ENCODE data around the gene EPC2.

EPC2 gene

GRCh38 chr2:148814860-148815419 is 170.4 kb downstream of the EPC2 start:
- DNase-seq: no peak

GRCh38 chr2:148816176-148816575 is 171.6 kb downstream of the EPC2 start:
- DNase-seq: no peak

DNA sequence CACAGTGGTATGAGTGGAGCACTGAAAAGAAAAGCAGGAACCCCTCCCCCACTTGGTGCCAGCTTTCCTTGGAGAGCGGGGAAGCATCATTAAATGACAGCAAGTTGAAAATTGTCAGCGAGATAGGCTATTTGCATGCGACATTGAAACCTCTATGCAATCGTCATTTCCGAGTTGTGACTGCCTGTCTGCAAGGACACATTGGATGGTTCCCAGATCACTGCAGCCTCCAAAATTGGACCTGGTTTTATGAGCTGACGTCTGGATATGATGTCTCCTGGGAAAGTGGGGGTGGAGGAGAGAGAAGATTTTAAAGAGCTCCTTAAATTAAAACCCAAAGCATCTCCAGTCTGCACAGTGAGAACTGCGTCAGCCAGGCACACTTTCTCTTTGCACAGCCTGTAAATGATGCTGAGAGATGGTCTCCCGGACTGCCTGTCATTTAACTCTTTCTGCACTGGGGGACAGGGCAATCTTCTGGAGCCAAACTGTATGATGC is 172.7 kb downstream of the EPC2 start:
- DNase-seq: no peak

GRCh38 chr2:148819019-148819585 is 174.6 kb downstream of the EPC2 start:
- no peak for DNase-seq

GRCh38 chr2:148824190-148824589 is 179.6 kb downstream of the EPC2 start:
- DNase-seq: no peak

- DNase-seq: no peak
These were observed 182.2 kb downstream of the EPC2 start for GRCh38 chr2:148826791-148827190.

DNA sequence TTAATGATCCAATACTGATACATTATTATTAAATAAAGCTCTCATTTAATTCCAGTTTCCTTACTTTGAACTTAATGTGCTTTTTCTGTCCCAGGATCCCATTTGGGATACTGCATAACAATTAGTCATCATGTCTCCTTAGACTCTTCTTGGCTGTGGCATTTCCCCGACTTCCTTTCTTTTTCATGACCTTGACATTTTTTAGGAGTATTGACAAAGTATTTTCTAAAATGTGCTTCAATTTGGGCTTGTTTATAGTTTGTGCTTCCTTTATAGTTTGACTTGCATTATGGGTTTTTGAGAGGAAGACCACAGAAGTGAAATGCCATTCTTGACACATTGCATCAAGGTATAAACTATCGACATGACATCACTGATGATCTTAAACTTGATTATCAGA is 184.4 kb downstream of the EPC2 start:
- no peak for DNase-seq

GRCh38 chr2:148829618-148830017 is 185.1 kb downstream of the EPC2 start:
- DNase-seq: no peak

DNA sequence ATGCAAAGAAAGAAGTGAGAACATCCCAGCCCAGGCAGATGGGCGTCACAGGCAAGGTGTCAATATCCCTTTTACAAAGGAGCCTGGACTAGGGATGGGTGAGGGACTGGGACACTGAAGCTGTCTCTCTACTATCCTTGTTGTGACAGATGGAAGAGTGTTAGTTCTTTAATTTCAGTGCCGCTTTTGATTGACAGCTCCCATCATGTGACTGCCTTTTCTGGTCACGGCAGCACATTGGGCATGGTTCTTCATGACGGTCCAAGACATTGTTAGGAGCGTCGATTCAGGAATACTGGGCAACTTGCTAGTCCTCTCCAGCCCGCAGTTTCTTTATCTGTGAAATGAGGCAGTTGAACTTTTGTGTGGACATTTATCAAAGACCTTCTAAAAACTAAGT is 188.1 kb downstream of the EPC2 start:
- DNase-seq: no peak
